K562 (cell line): ENCODE data around the gene MRTFB. TPM values are rescaled to one million over a fixed set of nuclear protein-coding genes. Genes with fewer than 3 reads are reported as not detected.

Experiments
- BHLHE40 ChIP-seq: IDR thresholded peaks from 2 replicates; pipeline ENCODE4 v1.6.1; 2011; ENCODE audit warnings: low read length, improper control_type of control experiment
- CHD4 ChIP-seq: fragments of 200-600 bp; sonication (generic); IDR thresholded peaks from 3 replicates; pipeline ENCODE4 v1.6.1; 2012; ENCODE audit warnings: low read depth, mild to moderate bottlenecking, mixed read lengths, low read length, inconsistent platforms; ENCODE audit not compliant: insufficient read depth, insufficient replicate concordance, poor library complexity, severe bottlenecking
- FOXP1 ChIP-seq: sonication (generic); formaldehyde crosslinking; IDR thresholded peaks from 2 replicates; pipeline ENCODE4 v1.8.0; 2022; ENCODE audit warnings: mild to moderate bottlenecking, missing genetic modification reagents
- GABPA ChIP-seq: fragments of 200-800 bp; sonication (Bioruptor generic); conservative IDR thresholded peaks from 2 replicates; pipeline ENCODE4 v1.6.1; 2016; ENCODE audit warnings: low read depth, missing genetic modification characterization, missing compliant biosample characterization
- HOXB6 ChIP-seq: fragments of 250-450 bp; sonication (Bioruptor Pico); IDR thresholded peaks from 2 replicates; pipeline ENCODE4 v1.5.1; 2022; ENCODE audit warnings: mild to moderate bottlenecking, borderline replicate concordance
- KLF16 ChIP-seq: IDR thresholded peaks from 2 replicates; pipeline ENCODE4 v1.6.1; 2016; ENCODE audit warnings: antibody characterized with exemption
- MBD2 ChIP-seq: sonication (generic); IDR thresholded peaks from 2 replicates; pipeline ENCODE4 v1.6.1; 2016; ENCODE audit warnings: low read depth, borderline replicate concordance
- MLX ChIP-seq, 2 experiments: fragments of 450-650 bp in 1 of 2; sonication (generic) in 1 of 2; formaldehyde crosslinking; conservative IDR thresholded peaks; 2 replicates each; pipeline versions ENCODE4 v1.4.0 to v1.8.1; 2020 to 2022; ENCODE audit warnings: mild to moderate bottlenecking in 1 of 2, missing genetic modification reagents in 1 of 2
- RAD21 ChIP-seq, 2 experiments: fragments of 250-450 bp in 1 of 2; fragments of 450-650 bp in 1 of 2; sonication (Bioruptor Pico) in 1 of 2; formaldehyde crosslinking in 1 of 2; IDR thresholded peaks in 1 of 2; conservative IDR thresholded peaks in 1 of 2; 2 replicates each; pipeline versions ENCODE4 v1.4.0 to v1.8.0; 2020 to 2022; ENCODE audit warnings: mild to moderate bottlenecking in 2 of 2, moderate library complexity in 1 of 2
- TSHZ1 ChIP-seq: fragments of 250-450 bp; sonication (Bioruptor Pico); IDR thresholded peaks from 2 replicates; pipeline ENCODE4 v1.4.0; 2020; ENCODE audit warnings: mild to moderate bottlenecking, moderate library complexity
- YY1 ChIP-seq, 3 experiments: IDR thresholded peaks; 2 replicates each; pipeline ENCODE4 v1.6.1; 2011; ENCODE audit warnings: low read length in 2 of 3, mild to moderate bottlenecking in 2 of 3, moderate library complexity in 2 of 3, borderline replicate concordance in 1 of 3, control low read depth in 1 of 3, low read depth in 1 of 3; ENCODE audit not compliant: insufficient read depth in 3 of 3, insufficient replicate concordance in 2 of 3, control insufficient read depth in 1 of 3, insufficient read length in 1 of 3; ENCODE audit errors: extremely low read depth in 1 of 3
- ZFX ChIP-seq: sonication (generic); formaldehyde crosslinking; IDR thresholded peaks from 2 replicates; pipeline ENCODE4 v1.8.0; 2022; ENCODE audit warnings: mild to moderate bottlenecking, missing genetic modification reagents, moderate library complexity
- ZNF445 ChIP-seq: fragments of 250-450 bp; sonication (Bioruptor Pico); IDR thresholded peaks from 2 replicates; pipeline ENCODE4 v1.4.0; 2020; ENCODE audit warnings: low read depth, mild to moderate bottlenecking, moderate library complexity
- polyA plus RNA-seq, 8 experiments: library from polyadenylated mRNA; depleted of rRNA in 4 of 8; stranded (reverse) in 5 of 8; unstranded in 3 of 8; fragments of >200 nt; fragmentation: Nextera tagmentation in 2 of 8; fragmentation: Illumina TruSeq in 1 of 8; extraction: Ambion mirVana in 2 of 8; extraction: Trizol in 1 of 8; gene quantifications; 2 replicates each; pipeline versions ENCODE4 v1.2.1 to v1.2.3, GENCODE V29; 2011 to 2014; ENCODE audit warnings: inconsistent platforms in 1 of 8, missing spikeins in 1 of 8
- total RNA-seq, 7 experiments: library from RNA; depleted of rRNA in 6 of 7; stranded (reverse); fragments of >200 nt in 6 of 7; fragmentation: Illumina TruSeq in 2 of 7; extraction: Trizol in 2 of 7; gene quantifications; 2 replicates each; pipeline versions ENCODE4 v1.2.1 to v1.2.3, GENCODE V29; 2011 to 2021; ENCODE audit warnings: low replicate concordance in 1 of 7
- TF ChIP-seq, protein P1 (sequence below), 2 experiments: IDR thresholded peaks; 2 replicates each; pipeline ENCODE4 v1.6.1; 2011; ENCODE audit warnings: borderline replicate concordance in 1 of 2, control low read depth in 1 of 2, low read depth in 1 of 2, low read length in 1 of 2, mild to moderate bottlenecking in 1 of 2, mixed read lengths in 1 of 2, moderate library complexity in 1 of 2; ENCODE audit not compliant: insufficient read depth in 1 of 2, insufficient read length in 1 of 2, poor library complexity in 1 of 2, severe bottlenecking in 1 of 2; ENCODE audit errors: extremely low read depth in 1 of 2
- TF ChIP-seq, protein P2 (sequence below): fragments of 450-650 bp; formaldehyde crosslinking; conservative IDR thresholded peaks from 2 replicates; pipeline ENCODE4 v1.4.0; 2022; ENCODE audit warnings: mild to moderate bottlenecking, missing genetic modification characterization
- TF ChIP-seq, protein P3 (sequence below): sonication (generic); formaldehyde crosslinking; IDR thresholded peaks from 2 replicates; pipeline ENCODE4 v1.8.0; 2022; ENCODE audit warnings: missing genetic modification reagents, mild to moderate bottlenecking, moderate library complexity, borderline replicate concordance

MRTFB gene
- total and polyA plus RNA-seq, 9 of the 15 experiments (the other 6 are each of a cell fraction or from before 2014, with no cell fraction given) = 2.2 to 12.7 (median 7.0) TPM

- no peak for TF ChIP-seq MLX (CRISPR knock-in tag; conservative IDR thresholded peaks at IDR 0.05)
- 0 out of 2 replicates have a peak, but pooled peaks have one; percentile 35 for TF ChIP-seq FOXP1 (CRISPR knock-in tag)
- TF ChIP-seq TSHZ1 (CRISPR knock-in tag) = no peak
- TF ChIP-seq KLF16 = no peak
- peak; percentile 42 for TF ChIP-seq ZFX (CRISPR knock-in tag)
- TF ChIP-seq, protein P1, sequence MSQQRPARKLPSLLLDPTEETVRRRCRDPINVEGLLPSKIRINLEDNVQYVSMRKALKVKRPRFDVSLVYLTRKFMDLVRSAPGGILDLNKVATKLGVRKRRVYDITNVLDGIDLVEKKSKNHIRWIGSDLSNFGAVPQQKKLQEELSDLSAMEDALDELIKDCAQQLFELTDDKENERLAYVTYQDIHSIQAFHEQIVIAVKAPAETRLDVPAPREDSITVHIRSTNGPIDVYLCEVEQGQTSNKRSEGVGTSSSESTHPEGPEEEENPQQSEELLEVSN (IDR thresholded peaks at IDR 0.05; ENCODE audit: borderline replicate concordance in 1 of 2, extremely low read depth in 1 of 2, insufficient read depth in 1 of 2, insufficient read length in 1 of 2, low read depth in 1 of 2, low read length in 1 of 2, poor library complexity in 1 of 2, severe bottlenecking in 1 of 2) = peak in 1 of 2 experiments; percentile 45
- peak; percentile 60; the same call in 1 of the 2 replicates for TF ChIP-seq BHLHE40
- TF ChIP-seq RAD21 (CRISPR knock-in tag; conservative IDR thresholded peaks at IDR 0.05 in 1 of 2, IDR thresholded peaks at IDR 0.05 in 1 of 2) = no peak
- no peak for TF ChIP-seq ZNF445 (CRISPR knock-in tag)
- peak in 1 of 3 experiments; percentile 57 for TF ChIP-seq YY1 (IDR thresholded peaks at IDR 0.05; ENCODE audit: borderline replicate concordance in 1 of 3, control insufficient read depth in 1 of 3, extremely low read depth in 1 of 3, insufficient read depth in 3 of 3, insufficient read length in 1 of 3, insufficient replicate concordance in 2 of 3, low read depth in 1 of 3, low read length in 2 of 3)
- TF ChIP-seq MBD2 = no peak
- TF ChIP-seq, protein P2, sequence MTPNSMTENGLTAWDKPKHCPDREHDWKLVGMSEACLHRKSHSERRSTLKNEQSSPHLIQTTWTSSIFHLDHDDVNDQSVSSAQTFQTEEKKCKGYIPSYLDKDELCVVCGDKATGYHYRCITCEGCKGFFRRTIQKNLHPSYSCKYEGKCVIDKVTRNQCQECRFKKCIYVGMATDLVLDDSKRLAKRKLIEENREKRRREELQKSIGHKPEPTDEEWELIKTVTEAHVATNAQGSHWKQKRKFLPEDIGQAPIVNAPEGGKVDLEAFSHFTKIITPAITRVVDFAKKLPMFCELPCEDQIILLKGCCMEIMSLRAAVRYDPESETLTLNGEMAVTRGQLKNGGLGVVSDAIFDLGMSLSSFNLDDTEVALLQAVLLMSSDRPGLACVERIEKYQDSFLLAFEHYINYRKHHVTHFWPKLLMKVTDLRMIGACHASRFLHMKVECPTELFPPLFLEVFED (CRISPR knock-in tag) = no peak
- peak; percentile 41 for TF ChIP-seq CHD4
- TF ChIP-seq, protein P3, sequence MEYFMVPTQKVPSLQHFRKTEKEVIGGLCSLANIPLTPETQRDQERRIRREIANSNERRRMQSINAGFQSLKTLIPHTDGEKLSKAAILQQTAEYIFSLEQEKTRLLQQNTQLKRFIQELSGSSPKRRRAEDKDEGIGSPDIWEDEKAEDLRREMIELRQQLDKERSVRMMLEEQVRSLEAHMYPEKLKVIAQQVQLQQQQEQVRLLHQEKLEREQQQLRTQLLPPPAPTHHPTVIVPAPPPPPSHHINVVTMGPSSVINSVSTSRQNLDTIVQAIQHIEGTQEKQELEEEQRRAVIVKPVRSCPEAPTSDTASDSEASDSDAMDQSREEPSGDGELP (CRISPR knock-in tag) = peak; percentile 76
- no peak for TF ChIP-seq GABPA (tag)
- TF ChIP-seq HOXB6 (CRISPR knock-in tag) = no peak
Observed at GRCh38 chr16:14070877-14071575, at the start of gene MRTFB (continued).
